H1 (cell line): Measurements from ENCODE around the gene RUNX1. TPM values are rescaled to one million over a fixed set of nuclear protein-coding genes. Genes with fewer than 3 reads are reported as not detected.

Source experiments
- CTCF ChIA-PET: fragments of 300-600 bp; sonication (Branson Sonifier 250); formaldehyde crosslinking; loops from one replicate; lab custom pipeline; 2021; ENCODE audit not compliant: partially characterized antibody; lab: Charles Lee
- POLR2A ChIA-PET: fragments of 300-600 bp; sonication (Branson Sonifier 250); formaldehyde crosslinking; loops from one replicate; lab custom pipeline; 2021; ENCODE audit warnings: inconsistent platforms; ENCODE audit not compliant: partially characterized antibody; lab: Charles Lee
- DNase-seq, 2 experiments: peaks; one replicate each; pipeline versions ENCODE4 v3.0.0 to v3.0.0-alpha.2; 2010 to 2022; ENCODE audit warnings: low spot score in 2 of 2, low read depth in 1 of 2, mixed read lengths in 1 of 2
- FAIRE-seq: peaks from 2 replicates; lab custom pipeline; 2011; peaks lifted over from hg19 to GRCh38; lab: Jason Lieb, UNC
- H2AFZ ChIP-seq: 2 replicates; pipeline ENCODE4 v1.8.1; 2012; ENCODE audit warnings: low read length, inconsistent platforms
- H2AK5ac ChIP-seq: 2 replicates; pipeline ENCODE4 v1.6.1; 2013; ENCODE audit warnings: low read depth, low read length
- H2BK120ac ChIP-seq: replicated peaks from 2 replicates; pipeline ENCODE3; 2013; ENCODE audit warnings: low read depth, low read length, inconsistent platforms
- H2BK12ac ChIP-seq: 2 replicates; pipeline ENCODE4 v1.6.1; 2013; ENCODE audit warnings: low read depth, low read length
- H2BK15ac ChIP-seq: 2 replicates; pipeline ENCODE4 v1.6.1; 2013; ENCODE audit warnings: low read length
- H2BK20ac ChIP-seq: 2 replicates; pipeline ENCODE4 v1.6.1; 2013; ENCODE audit warnings: low read length
- H2BK5ac ChIP-seq: 2 replicates; pipeline ENCODE4 v1.6.1; 2013; ENCODE audit warnings: low read depth, low read length
- H3K14ac ChIP-seq: 2 replicates; pipeline ENCODE4 v1.6.1; 2013; ENCODE audit warnings: inconsistent platforms; ENCODE audit not compliant: insufficient read length
- H3K18ac ChIP-seq: 2 replicates; pipeline ENCODE4 v1.6.1; 2013; ENCODE audit warnings: low read length; ENCODE audit errors: extremely low read depth
- H3K23ac ChIP-seq: 2 replicates; pipeline ENCODE4 v1.6.1; 2013; ENCODE audit warnings: inconsistent platforms; ENCODE audit not compliant: insufficient read length
- H3K23me2 ChIP-seq: 2 replicates; pipeline ENCODE4 v1.6.1; 2013; ENCODE audit warnings: low read depth, low read length
- H3K27ac ChIP-seq: 2 replicates; pipeline ENCODE4 v1.6.1; 2011; ENCODE audit warnings: low read depth, low read length, inconsistent platforms
- H3K27me3 ChIP-seq, 4 experiments: replicated peaks in 1 of 4; 1 replicate in 1 of 4; 2 replicates in 3 of 4; pipeline versions ENCODE4 v1.6.1 to v1.8.1; 2011 to 2013; ENCODE audit warnings: low read length in 3 of 4, mild to moderate bottlenecking in 3 of 4, inconsistent platforms in 2 of 4, mixed read lengths in 2 of 4, moderate library complexity in 1 of 4; ENCODE audit not compliant: control insufficient read depth in 3 of 4, insufficient read depth in 3 of 4; ENCODE audit errors: extremely low read depth in 1 of 4
- H3K36me3 ChIP-seq, 4 experiments: 2 replicates each; pipeline versions ENCODE4 v1.6.1 to v1.8.1; 2011 to 2013; ENCODE audit warnings: mild to moderate bottlenecking in 4 of 4, low read length in 3 of 4, moderate library complexity in 2 of 4, control low read depth in 1 of 4, inconsistent platforms in 1 of 4; ENCODE audit not compliant: insufficient read depth in 4 of 4, control insufficient read depth in 2 of 4
- H3K4ac ChIP-seq: replicated peaks from 2 replicates; pipeline ENCODE3; 2013; ENCODE audit warnings: low read length, low read depth, mixed read lengths, inconsistent platforms; ENCODE audit not compliant: insufficient read length
- H3K4me1 ChIP-seq, 4 experiments: replicated peaks in 1 of 4; 1 replicate in 1 of 4; 2 replicates in 3 of 4; pipeline versions ENCODE4 v1.6.1 to v1.8.1; 2011 to 2013; ENCODE audit warnings: low read length in 3 of 4, inconsistent platforms in 2 of 4, mixed read lengths in 1 of 4; ENCODE audit not compliant: insufficient read depth in 4 of 4, control insufficient read depth in 3 of 4
- H3K4me2 ChIP-seq, 2 experiments: 2 replicates each; pipeline versions ENCODE4 v1.6.1 to v1.8.1; 2011 to 2013; ENCODE audit warnings: low read depth in 2 of 2, low read length in 2 of 2, control low read depth in 1 of 2, inconsistent platforms in 1 of 2, mild to moderate bottlenecking in 1 of 2; ENCODE audit not compliant: insufficient read depth in 1 of 2
- H3K4me3 ChIP-seq, 4 experiments: fragments of 200-600, 300-600 bp in 1 of 4; sonication (generic), shearing (Covaris generic), sonication (Bioruptor Twin) in 1 of 4; 2 replicates each; pipeline versions ENCODE4 v1.5.1 to v1.8.1; 2011 to 2016; ENCODE audit warnings: low read length in 4 of 4, low read depth in 3 of 4, control low read depth in 2 of 4, inconsistent platforms in 2 of 4, mild to moderate bottlenecking in 2 of 4, mixed read lengths in 1 of 4, moderate library complexity in 1 of 4; ENCODE audit not compliant: insufficient read depth in 2 of 4; ENCODE audit errors: extremely low read depth in 1 of 4
- H3K56ac ChIP-seq: replicated peaks from 2 replicates; pipeline ENCODE3; 2013; ENCODE audit warnings: low read depth, mild to moderate bottlenecking, mixed read lengths, low read length, inconsistent platforms; ENCODE audit not compliant: insufficient read length
- H3K79me1 ChIP-seq: 2 replicates; pipeline ENCODE4 v1.6.1; 2013; ENCODE audit warnings: low read depth, low read length, control low read depth
- H3K79me2 ChIP-seq, 2 experiments: 2 replicates each; pipeline versions ENCODE4 v1.6.1 to v1.8.1; 2012 to 2013; ENCODE audit warnings: low read length in 2 of 2, mild to moderate bottlenecking in 2 of 2, inconsistent platforms in 1 of 2; ENCODE audit not compliant: insufficient read depth in 2 of 2, control insufficient read depth in 1 of 2
- H3K9ac ChIP-seq, 4 experiments: replicated peaks in 1 of 4; 1 replicate in 1 of 4; 2 replicates in 3 of 4; pipeline versions ENCODE4 v1.6.1 to v1.8.1; 2011 to 2013; ENCODE audit warnings: low read depth in 3 of 4, low read length in 3 of 4, control low read depth in 2 of 4, mild to moderate bottlenecking in 2 of 4, moderate library complexity in 2 of 4, inconsistent platforms in 1 of 4; ENCODE audit errors: extremely low read depth in 1 of 4
- H3K9me3 ChIP-seq, 2 experiments: 2 replicates each; pipeline versions ENCODE4 v1.6.1 to v1.8.1; 2012 to 2013; ENCODE audit warnings: mild to moderate bottlenecking in 2 of 2, moderate library complexity in 2 of 2, control low read depth in 1 of 2, inconsistent platforms in 1 of 2, low read depth in 1 of 2, low read length in 1 of 2, mixed read lengths in 1 of 2; ENCODE audit not compliant: insufficient read depth in 2 of 2
- H4K20me1 ChIP-seq, 2 experiments: replicated peaks in 1 of 2; 2 replicates each; pipeline versions ENCODE3 to v1.8.1; 2011 to 2013; ENCODE audit warnings: inconsistent platforms in 2 of 2, low read length in 2 of 2, mild to moderate bottlenecking in 1 of 2; ENCODE audit not compliant: insufficient read depth in 2 of 2, control insufficient read depth in 1 of 2
- H4K5ac ChIP-seq: 2 replicates; pipeline ENCODE4 v1.6.1; 2013; ENCODE audit warnings: low read length, low read depth, mixed read lengths, inconsistent platforms; ENCODE audit not compliant: insufficient read length
- H4K8ac ChIP-seq: 2 replicates; pipeline ENCODE4 v1.8.0; 2013; ENCODE audit warnings: mild to moderate bottlenecking, moderate library complexity, low read length, inconsistent platforms; ENCODE audit not compliant: insufficient read depth; ENCODE audit errors: extremely low read depth
- H4K91ac ChIP-seq: replicated peaks from 2 replicates; pipeline ENCODE3; 2013; ENCODE audit warnings: low read length, mixed read lengths, inconsistent platforms; ENCODE audit not compliant: insufficient read length
- ASH2L ChIP-seq: fragments of 200-600, 300-600 bp; sonication (generic); IDR thresholded peaks from one replicate; pipeline ENCODE4 v1.7.1; 2017; ENCODE audit warnings: low read length
- CEBPB ChIP-seq: IDR thresholded peaks from 2 replicates; pipeline ENCODE4 v1.6.1; 2012; ENCODE audit warnings: low read depth, low read length
- GTF2F1 ChIP-seq: IDR thresholded peaks from 2 replicates; pipeline ENCODE4 v1.6.1; 2012; ENCODE audit warnings: low read depth, low read length, improper control_type of control experiment, borderline replicate concordance
- POLR2A ChIP-seq, 2 experiments: IDR thresholded peaks; 1 replicate in 1 of 2; 2 replicates in 1 of 2; pipeline ENCODE4 v1.6.1; 2011; ENCODE audit warnings: low read depth in 2 of 2, low read length in 2 of 2, mild to moderate bottlenecking in 2 of 2; ENCODE audit errors: control extremely low read depth in 1 of 2
- SIX5 ChIP-seq: IDR thresholded peaks from 2 replicates; pipeline ENCODE4 v1.6.1; 2011; ENCODE audit warnings: mild to moderate bottlenecking, low read depth, low read length
- SP4 ChIP-seq: IDR thresholded peaks from 2 replicates; pipeline ENCODE4 v1.6.1; 2012; ENCODE audit warnings: low read length, inconsistent platforms
- TBP ChIP-seq: IDR thresholded peaks from 2 replicates; pipeline ENCODE4 v1.6.1; 2011; ENCODE audit warnings: low read depth, low read length, improper control_type of control experiment
- WGBS, 2 experiments: shearing (Covaris generic) in 1 of 2; methylation state at CpG; one replicate each; pipeline versions ENCODE4 v1.1.6 to v1.1.7; 2013 to 2015; ENCODE audit warnings: low lambda C conversion rate in 2 of 2, mixed read lengths in 2 of 2, inconsistent platforms in 1 of 2, low coverage in 1 of 2, missing lambda C conversion rate in 1 of 2; ENCODE audit not compliant: insufficient replicate concordance in 2 of 2, insufficient coverage in 1 of 2, insufficient read length in 1 of 2; ENCODE audit errors: extremely low coverage in 1 of 2, missing lambda C conversion rate in 1 of 2; 5-methylcytosine and 5-hydroxymethylcytosine counted together
- polyA plus RNA-seq, 7 experiments: library from polyadenylated mRNA; depleted of rRNA in 3 of 7; stranded (reverse) in 5 of 7; unstranded in 2 of 7; fragments of >200 nt in 5 of 7; fragments of 200-250 nt in 2 of 7; gene quantifications; 1 replicate in 5 of 7; 2 replicates in 1 of 7; 4 replicates in 1 of 7; pipeline versions ENCODE4 v1.2.1 to v1.2.3, GENCODE V29; 2011 to 2013; ENCODE audit warnings: missing spikeins in 2 of 7, mixed read lengths in 2 of 7
- total RNA-seq: library from RNA; stranded (reverse); fragmentation: NEBNext Ultra II Directional; extraction: Animal tissue kit (Norgen Biotek cat#: 25700); gene quantifications from 2 replicates; pipeline ENCODE4 v1.2.1, GENCODE V29; 2021
- TF ChIP-seq, protein P1 (sequence below), 3 experiments: IDR thresholded peaks; 1 replicate in 2 of 3; 2 replicates in 1 of 3; pipeline versions ENCODE4 v1.5.1 to v1.6.1; 2011; ENCODE audit warnings: low read length in 3 of 3, mild to moderate bottlenecking in 3 of 3, inconsistent platforms in 2 of 3, low read depth in 1 of 3, moderate library complexity in 1 of 3; ENCODE audit not compliant: insufficient read depth in 1 of 3; ENCODE audit errors: control extremely low read depth in 1 of 3

The RUNX1 gene
- total and polyA plus RNA-seq, 2 of the 8 experiments (the other 6 are each of a cell fraction or from before 2014, with no cell fraction given), result 0.20 to 0.60 TPM

DNA sequence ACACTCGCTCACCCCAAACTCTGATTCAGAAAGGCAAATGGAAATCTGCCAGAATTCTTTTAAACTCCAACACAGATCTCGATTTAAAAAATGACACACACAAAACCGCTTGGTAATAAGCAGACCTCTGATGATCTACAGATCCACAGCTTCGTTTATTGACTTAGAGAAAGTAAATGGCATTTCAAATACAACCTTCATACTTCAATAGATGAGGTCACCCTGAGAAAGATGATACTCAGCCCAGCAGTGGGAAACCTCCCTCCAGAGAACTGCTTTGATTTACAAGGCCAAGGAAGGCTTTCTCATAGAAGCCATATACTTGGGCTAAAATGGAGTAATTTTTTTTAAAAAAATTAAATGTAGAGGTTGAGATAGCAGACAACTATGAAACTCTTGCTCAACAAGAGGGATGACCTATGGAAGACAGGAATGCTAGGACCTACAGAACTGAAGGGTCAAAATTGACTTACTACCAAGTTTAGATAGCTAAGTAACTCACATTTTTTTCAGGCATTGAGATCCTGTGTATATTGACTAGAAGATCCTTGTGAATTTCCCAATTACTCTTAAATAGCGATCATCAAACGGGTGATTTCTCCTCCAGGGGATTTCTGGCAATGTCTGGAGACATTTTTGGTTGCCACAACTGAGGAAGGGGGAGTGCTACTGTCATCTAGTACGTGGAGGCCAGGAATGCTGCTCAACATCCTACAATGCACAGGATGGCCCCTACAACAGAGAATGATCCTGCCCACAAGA is 236.4 kb downstream of the RUNX1 start:
- H2BK20ac ChIP-seq, result no peak overlapping the region
- no peak overlapping the region for H2BK12ac ChIP-seq
- H4K5ac ChIP-seq, result no peak overlapping the region
- no peak overlapping the region for H4K8ac ChIP-seq
- no peak overlapping the region for H3K27ac ChIP-seq
- no peaks in the 10 kb centered on the region for H3K23me2 ChIP-seq
- H3K27me3 ChIP-seq, result no peaks in the 10 kb centered on the region; a peak in 1 of 7 replicates
- TF ChIP-seq ASH2L (no peak), POLR2A (IDR thresholded peaks at IDR 0.05; ENCODE audit: control extremely low read depth in 1 of 2, low read depth in 2 of 2, low read length in 2 of 2) (no peak), GTF2F1 (no peak), CEBPB (no peak), TBP (no peak), SP4 (no peak), SIX5 (no peak)
- TF ChIP-seq, protein P1, sequence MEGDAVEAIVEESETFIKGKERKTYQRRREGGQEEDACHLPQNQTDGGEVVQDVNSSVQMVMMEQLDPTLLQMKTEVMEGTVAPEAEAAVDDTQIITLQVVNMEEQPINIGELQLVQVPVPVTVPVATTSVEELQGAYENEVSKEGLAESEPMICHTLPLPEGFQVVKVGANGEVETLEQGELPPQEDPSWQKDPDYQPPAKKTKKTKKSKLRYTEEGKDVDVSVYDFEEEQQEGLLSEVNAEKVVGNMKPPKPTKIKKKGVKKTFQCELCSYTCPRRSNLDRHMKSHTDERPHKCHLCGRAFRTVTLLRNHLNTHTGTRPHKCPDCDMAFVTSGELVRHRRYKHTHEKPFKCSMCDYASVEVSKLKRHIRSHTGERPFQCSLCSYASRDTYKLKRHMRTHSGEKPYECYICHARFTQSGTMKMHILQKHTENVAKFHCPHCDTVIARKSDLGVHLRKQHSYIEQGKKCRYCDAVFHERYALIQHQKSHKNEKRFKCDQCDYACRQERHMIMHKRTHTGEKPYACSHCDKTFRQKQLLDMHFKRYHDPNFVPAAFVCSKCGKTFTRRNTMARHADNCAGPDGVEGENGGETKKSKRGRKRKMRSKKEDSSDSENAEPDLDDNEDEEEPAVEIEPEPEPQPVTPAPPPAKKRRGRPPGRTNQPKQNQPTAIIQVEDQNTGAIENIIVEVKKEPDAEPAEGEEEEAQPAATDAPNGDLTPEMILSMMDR (IDR thresholded peaks at IDR 0.05; ENCODE audit: control extremely low read depth in 1 of 3, insufficient read depth in 1 of 3, low read depth in 1 of 3, low read length in 3 of 3), result no peak
- FAIRE-seq (no peak), DNase-seq (no peak)
- no peaks in the 10 kb centered on the region for H3K36me3 ChIP-seq
- H3K4me1 ChIP-seq, result peaks cover 0 to 3% (median 0%) of the 10 kb centered on the region in 4 experiments; a peak in 1 of 7 replicates
- CTCF ChIA-PET, result interaction anchor here (1.5 to 6.8 kb wide), 5 partner anchors 10 to 76 kb away, joined by 3 to 36 read pairs (median 4); no protein-coding TSS in a partner anchor
- no peak overlapping the region for H3K4me3 ChIP-seq
- no peak overlapping the region for H3K18ac ChIP-seq
- H2BK5ac ChIP-seq, result 0 out of 2 replicates have a peak overlapping the region, but pooled peaks have one; percentile 9
- H2AFZ ChIP-seq, result no peak overlapping the region
- H3K23ac ChIP-seq, result no peak overlapping the region
- H3K79me2 ChIP-seq, result no peaks in the 10 kb centered on the region
- no peak overlapping the region for H2BK120ac ChIP-seq
- no peak overlapping the region for H2AK5ac ChIP-seq
- no peak overlapping the region for H2BK15ac ChIP-seq
- H3K4ac ChIP-seq, result no peak overlapping the region
- H3K56ac ChIP-seq, result no peak overlapping the region
- no peak overlapping the region for H3K9ac ChIP-seq
- no peak overlapping the region for H4K91ac ChIP-seq
- no peak overlapping the region for H3K4me2 ChIP-seq
- no peaks in the 10 kb centered on the region for H4K20me1 ChIP-seq
- H3K14ac ChIP-seq, result no peak overlapping the region
- 89% methylated on average over 7 of the region's 7 CpGs; no CpG with 5 or more reads in 1 of the 2 experiments for WGBS, 2 experiments
- no peaks in the 10 kb centered on the region for H3K9me3 ChIP-seq
- POLR2A ChIA-PET, result no interaction called here
- H3K79me1 ChIP-seq, result no peaks in the 10 kb centered on the region
